ENCODE data around the gene UGT1A10. TPM values are rescaled to one million over a fixed set of nuclear protein-coding genes. Genes with fewer than 3 reads are reported as not detected.

Gene UGT1A10
- total and polyA plus RNA-seq, 2 of the 13 experiments (the other 11 are each of a cell fraction or from before 2014, with no cell fraction given): not detected

DNA sequence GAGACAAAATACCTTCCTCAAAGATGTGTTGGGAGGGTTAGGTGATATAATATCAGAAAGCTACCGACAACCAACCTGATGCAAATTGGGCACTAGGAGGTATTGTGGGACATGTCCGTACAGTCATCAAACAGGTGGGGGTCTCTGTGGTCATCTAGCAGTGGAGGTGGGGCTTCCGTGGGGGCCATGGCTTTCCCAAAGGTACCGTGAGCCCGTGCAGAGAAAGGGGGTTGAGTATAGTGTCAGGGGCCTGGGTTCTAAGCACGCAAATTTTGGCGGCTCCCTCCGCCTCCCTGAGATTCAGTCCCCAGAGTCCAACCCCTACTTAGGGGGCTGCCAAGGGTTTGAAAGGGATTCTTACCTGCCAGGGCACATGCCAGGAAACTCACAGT, 185.5 kb downstream of the UGT1A10 start:
- POLR2A ChIA-PET: no interaction called here
- Histone ChIP-seq H3K27ac (ENCODE audit: extremely low read length, insufficient read depth, low read length) (no peak overlapping the region), H3K4me2 (ENCODE audit: low read depth, low read length) (no peak overlapping the region), H3K4me3 (replicated peaks in 1 of 3; ENCODE audit: insufficient read depth in 1 of 3, low read depth in 2 of 3, low read length in 3 of 3) (no peak overlapping the region), H2AFZ (ENCODE audit: low read length) (no peak overlapping the region), H3K9ac (ENCODE audit: insufficient read depth, low read depth, low read length) (no peak overlapping the region), H4K20me1 (ENCODE audit: insufficient read depth, low read length) (no peaks in the 10 kb centered on the region), H3K4me1 (ENCODE audit: insufficient read depth, low read length) (peaks cover 21% of the 10 kb centered on the region), H3K9me3 (ENCODE audit: low read length) (no peaks in the 10 kb centered on the region), H3K36me3 (replicated peaks in 1 of 2; ENCODE audit: control insufficient read depth in 1 of 2, insufficient read depth in 2 of 2, low read length in 2 of 2) (no peaks in the 10 kb centered on the region), H3K27me3 (ENCODE audit: control insufficient read depth in 1 of 2, insufficient read depth in 2 of 2, low read length in 2 of 2) (peaks cover 8 to 29% of the 10 kb centered on the region in 2 experiments), H3K79me2 (ENCODE audit: insufficient read depth, low read length) (no peaks in the 10 kb centered on the region)
- 84% methylated on average over 5 of the region's 8 CpGs for WGBS (ENCODE audit: low lambda C conversion rate)
- intact Hi-C loops (cut with micrococcal nuclease; ENCODE audit: unreplicated experiment): no loop called here
- in situ Hi-C loops (cut with HindIII; ENCODE audit: extremely low pct_ligation_motif_present, low pct_unique_long_range_greater_than_20kb): no loop called here
- no peak for TF ChIP-seq ZNF546 (CRISPR knock-in tag; conservative IDR thresholded peaks at IDR 0.05)
- TF ChIP-seq TOE1 (CRISPR knock-in tag; IDR thresholded peaks at IDR 0.05): no peak
- no peak for TF ChIP-seq ZNF253 (CRISPR knock-in tag; IDR thresholded peaks at IDR 0.05; ENCODE audit: borderline replicate concordance)
- no peak for TF ChIP-seq ZNF616 (CRISPR knock-in tag; IDR thresholded peaks at IDR 0.05; ENCODE audit: low read depth)
- TF ChIP-seq, protein P1, sequence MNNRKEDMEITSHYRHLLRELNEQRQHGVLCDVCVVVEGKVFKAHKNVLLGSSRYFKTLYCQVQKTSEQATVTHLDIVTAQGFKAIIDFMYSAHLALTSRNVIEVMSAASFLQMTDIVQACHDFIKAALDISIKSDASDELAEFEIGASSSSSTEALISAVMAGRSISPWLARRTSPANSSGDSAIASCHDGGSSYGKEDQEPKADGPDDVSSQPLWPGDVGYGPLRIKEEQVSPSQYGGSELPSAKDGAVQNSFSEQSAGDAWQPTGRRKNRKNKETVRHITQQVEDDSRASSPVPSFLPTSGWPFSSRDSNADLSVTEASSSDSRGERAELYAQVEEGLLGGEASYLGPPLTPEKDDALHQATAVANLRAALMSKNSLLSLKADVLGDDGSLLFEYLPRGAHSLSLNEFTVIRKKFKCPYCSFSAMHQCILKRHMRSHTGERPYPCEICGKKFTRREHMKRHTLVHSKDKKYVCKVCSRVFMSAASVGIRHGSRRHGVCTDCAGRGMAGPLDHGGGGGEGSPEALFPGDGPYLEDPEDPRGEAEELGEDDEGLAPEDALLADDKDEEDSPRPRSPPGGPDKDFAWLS (CRISPR knock-in tag; IDR thresholded peaks at IDR 0.05; ENCODE audit: borderline replicate concordance): no peak
- TF ChIP-seq, protein P2, sequence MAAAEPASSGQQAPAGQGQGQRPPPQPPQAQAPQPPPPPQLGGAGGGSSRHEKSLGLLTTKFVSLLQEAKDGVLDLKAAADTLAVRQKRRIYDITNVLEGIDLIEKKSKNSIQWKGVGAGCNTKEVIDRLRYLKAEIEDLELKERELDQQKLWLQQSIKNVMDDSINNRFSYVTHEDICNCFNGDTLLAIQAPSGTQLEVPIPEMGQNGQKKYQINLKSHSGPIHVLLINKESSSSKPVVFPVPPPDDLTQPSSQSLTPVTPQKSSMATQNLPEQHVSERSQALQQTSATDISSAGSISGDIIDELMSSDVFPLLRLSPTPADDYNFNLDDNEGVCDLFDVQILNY (CRISPR knock-in tag; conservative IDR thresholded peaks at IDR 0.05): no peak
- no peak for TF ChIP-seq BRD4 (CRISPR knock-in tag; IDR thresholded peaks at IDR 0.05)
- BruUV-seq (replicated peaks): no TSS peak
- DNase-seq (ENCODE audit: low spot score): no peak
- CTCF ChIA-PET (ENCODE audit: low intra/inter-chr PET ratio, low total read pairs): no interaction called here
- ATAC-seq: no peak
- no peak for FAIRE-seq
